GM18858 (cell line): ENCODE results near the gene TNNT1.
"Not testable (repeated sequence)": the region's sequence is repeated elsewhere in the genome, so short reads cannot be mapped to it uniquely, and the experiment has no call there.

Experiments
- ATAC-seq: cut with Tn5 transposase; IDR thresholded peaks from one replicate; pipeline ENCODE4 v1.9.1; 2021; ENCODE audit not compliant: unreplicated experiment

Gene TNNT1

DNA sequence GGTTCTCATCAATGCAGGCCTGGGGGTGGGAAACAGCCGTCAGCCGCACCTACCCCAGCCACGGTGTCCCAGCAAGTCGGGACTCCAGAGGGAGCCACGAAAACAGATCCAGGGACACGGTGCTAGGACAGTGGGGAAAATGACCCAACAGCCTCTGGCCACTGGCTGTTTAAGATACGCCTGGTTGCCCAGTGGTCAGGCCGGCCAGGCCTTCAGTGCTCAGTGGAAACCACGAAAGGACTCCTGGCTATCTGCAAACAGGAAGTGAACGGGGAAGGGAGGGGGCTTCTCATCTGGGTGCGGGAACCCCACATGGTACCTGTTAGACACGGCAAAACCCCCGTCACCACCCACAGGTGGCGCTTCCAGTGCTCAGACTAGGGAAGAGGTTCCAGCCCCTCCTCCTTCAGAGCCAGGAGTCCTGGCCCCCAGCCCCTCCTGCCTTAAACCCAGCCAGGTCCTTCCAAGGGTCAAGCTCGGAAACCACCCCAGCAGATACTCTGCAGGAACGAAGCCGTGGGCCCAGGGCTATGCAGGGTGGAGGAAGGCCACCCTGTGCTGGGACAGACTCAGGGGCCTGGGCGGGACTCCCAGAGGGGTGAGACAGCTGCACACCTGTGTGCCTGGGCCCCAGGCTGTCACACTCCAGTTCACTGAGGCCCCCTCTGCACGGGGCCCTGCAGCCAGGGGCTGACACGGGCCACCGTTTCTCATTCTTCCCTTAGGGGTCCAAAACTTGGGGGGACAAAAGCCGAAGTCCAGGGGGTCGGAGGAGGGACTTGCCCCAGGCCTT, 36.0 kb downstream of the TNNT1 start:
- ATAC-seq, result no peak

GRCh38 chr19:55112246-55112776, 36.7 kb downstream of the TNNT1 start:
- no peak for ATAC-seq

DNA sequence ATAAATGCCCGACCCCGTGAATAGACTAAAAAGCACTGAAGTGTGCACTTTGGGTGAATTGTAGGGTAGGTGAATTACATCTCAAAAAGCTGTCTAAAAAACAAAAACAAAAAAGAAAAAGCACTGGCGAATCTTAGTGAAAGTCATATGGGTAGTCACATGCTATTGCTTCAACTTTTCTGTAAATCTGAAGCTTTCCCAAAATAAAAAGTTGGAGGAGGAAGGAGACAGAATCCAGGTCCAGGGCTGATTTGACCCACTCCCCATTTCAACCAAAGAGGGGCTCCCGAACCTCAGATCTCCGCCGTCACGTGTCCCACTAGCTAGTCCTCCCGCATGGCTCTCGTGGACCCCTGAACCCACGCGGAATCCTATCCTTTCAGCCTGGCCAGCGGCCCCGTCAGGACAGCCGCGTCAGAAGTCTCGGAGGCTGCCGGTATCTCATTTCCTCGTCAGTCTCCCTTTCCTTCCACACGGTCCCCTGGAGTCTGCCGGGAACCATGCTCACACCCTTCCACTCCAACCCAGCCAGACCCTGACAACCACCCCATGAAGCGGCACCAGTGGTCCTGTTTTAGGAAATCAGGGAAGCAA, 37.7 kb downstream of the TNNT1 start:
- ATAC-seq, result no peak

GRCh38 chr19:55109527-55110291, 39.3 kb downstream of the TNNT1 start:
- ATAC-seq, result no peak

- not testable (repeated sequence) for ATAC-seq
These were observed 41.8 kb downstream of the TNNT1 start for GRCh38 chr19:55107252-55107651.

GRCh38 chr19:55106591-55106990, 42.4 kb downstream of the TNNT1 start:
- ATAC-seq, result no peak

GRCh38 chr19:55105237-55105636, 43.8 kb downstream of the TNNT1 start:
- no peak for ATAC-seq

GRCh38 chr19:55103190-55103589, 45.8 kb downstream of the TNNT1 start:
- ATAC-seq, result no peak

DNA sequence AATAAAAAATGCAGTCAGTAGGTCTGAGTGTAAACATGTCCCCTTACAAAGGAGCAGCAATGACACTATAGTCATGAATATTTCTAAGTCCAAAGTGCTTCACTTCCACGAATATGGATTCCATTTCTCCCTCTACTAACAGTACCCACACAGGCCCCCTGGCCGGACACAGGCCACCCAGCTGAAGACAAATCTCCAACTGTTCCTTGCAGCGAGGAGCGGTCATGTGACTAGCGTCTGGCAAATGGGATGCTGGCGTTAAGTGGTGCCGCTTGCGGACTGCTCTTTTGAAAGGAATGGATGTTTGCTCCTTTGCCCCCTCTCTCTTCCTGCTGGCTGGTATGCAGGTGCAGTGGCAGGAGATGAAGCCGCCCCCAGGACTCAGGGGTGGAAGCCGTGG, 47.7 kb downstream of the TNNT1 start:
- no peak for ATAC-seq

GRCh38 chr19:55099557-55100506, 49.2 kb downstream of the TNNT1 start:
- ATAC-seq, result no peak

- ATAC-seq, result no peak
These were observed 50.1 kb downstream of the TNNT1 start for GRCh38 chr19:55098716-55099556.

DNA sequence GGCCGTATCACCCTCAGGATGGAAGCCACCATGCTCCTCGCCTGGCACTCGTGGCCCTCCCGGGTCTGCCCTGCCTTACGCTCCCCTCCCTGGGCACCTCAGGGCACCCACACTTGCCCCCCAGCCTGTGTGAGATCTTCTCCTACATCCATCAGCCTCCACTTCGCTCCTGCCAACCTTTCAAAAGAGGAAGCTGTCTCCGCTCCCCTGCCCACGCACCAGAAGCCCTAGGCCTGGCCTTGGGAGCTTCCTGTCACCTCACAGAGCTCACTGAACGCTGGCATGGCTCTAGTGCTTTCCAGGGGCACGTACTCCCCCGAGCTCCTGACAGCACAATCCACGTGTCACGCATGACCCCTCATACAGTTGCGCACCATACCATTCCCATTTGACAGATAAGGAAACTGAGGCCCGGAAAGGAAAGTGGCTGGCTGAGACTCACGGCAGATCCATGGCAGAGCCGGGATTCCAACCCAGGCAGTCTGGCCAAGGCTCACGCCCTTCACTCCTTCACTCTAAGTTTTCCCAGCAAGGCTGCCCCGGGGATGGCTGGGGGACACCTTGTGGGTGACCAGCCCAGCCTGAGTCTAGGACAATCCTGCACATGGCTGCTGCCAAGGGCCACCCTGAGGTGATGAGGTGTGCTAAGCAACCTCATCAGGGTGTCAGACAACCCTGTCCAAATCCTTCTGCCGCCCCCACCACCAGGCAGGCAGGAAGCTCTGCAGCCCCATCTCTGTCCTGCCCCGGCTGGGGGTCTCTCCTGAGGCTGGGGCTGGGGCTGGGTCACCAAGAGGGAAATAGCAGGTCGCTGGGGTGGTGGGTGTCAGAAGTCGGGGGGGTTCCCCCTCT, 50.9 kb downstream of the TNNT1 start:
- no peak for ATAC-seq

- ATAC-seq, result no peak
These were observed 52.8 kb downstream of the TNNT1 start for GRCh38 chr19:55096061-55096701.

DNA sequence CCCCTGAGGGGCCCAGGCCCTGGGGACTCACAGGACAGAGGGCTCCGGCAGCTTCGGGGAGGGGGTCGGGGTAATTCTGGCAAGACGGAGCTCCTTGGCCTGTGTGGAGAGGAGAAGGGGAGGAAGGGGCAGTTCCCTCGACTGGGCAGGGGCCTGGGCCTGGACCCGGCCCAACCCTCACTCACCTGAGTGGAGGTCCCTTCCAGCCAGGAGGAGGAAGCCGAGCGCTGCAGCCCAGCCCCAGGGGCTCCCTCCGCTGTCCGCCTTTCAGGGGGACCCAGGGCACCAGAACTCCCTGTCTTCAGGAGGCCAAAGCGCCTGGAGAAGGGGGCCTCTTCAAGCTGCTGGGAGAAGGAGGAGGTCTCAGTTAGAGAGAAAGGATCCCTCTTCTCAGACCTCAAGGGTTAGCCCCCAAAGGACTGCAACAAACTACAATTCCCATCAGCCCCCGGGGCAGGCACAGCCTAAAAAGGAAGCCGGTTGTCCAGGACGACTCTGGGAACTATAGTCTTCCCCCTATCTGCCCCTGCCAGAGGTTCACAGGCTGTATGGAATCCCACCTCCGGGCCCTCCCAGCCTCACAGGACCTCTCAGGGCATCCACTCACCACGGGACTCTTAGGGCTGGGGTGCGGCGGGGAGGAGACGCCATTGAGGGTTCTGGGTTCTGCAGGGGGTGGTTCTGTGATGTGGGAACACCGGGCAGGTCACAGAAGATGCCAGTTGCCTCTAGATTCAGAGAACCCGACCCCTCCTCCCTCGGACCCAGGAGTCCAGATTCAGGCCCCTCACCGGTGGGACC, 53.5 kb downstream of the TNNT1 start:
- ATAC-seq, result no peak

GRCh38 chr19:55094456-55095259, 54.3 kb downstream of the TNNT1 start:
- ATAC-seq, result no peak

- no peak for ATAC-seq
These were observed 56.3 kb downstream of the TNNT1 start for GRCh38 chr19:55092423-55093318.
